ENCODE results near the gene HIGD1A. TPM values are rescaled to one million over a fixed set of nuclear protein-coding genes. Genes with fewer than 3 reads are reported as not detected.

The HIGD1A gene
- polyA plus RNA-seq, 1 of the 3 experiments (the other 2 are of a cell fraction), result 72.1 TPM

DNA sequence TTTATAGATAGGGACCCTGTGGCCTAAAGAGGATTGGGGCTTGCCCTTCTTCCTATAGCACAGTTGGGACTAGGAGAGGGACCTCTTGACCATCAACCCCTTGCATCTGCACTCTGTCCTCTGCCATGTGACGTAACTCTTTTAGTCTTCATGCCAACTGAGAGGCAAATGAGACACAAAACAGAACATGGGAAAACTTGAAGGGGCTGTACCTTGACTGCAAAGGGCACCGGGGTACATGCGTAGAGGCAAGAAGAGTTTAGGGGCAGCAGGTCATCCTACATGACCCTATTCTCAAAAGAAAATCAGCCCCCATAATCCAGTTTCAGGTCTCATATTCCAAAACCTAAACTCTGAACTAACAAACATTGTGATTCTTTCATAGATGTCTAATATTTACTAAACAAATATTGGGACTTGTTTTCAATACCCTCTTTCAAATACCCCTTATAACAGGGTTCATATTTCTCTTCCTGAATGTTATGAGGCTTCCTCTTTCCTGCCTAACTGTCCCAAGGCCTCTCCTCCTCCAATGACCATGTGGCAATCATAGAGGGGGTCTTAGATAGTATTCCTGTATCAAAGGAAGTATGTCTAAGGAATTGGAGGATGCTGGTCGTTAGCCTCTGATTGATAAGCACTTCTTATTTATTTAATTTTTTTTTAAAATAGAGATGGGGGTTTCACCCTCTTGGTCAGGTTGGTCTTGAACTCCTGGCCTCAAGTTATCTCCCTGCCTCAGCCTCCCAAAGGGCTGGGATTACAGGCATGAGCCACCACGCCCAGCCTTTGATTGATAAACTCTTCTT, 25.5 kb upstream of the HIGD1A start (continued):
- TF ChIP-seq, protein P1, sequence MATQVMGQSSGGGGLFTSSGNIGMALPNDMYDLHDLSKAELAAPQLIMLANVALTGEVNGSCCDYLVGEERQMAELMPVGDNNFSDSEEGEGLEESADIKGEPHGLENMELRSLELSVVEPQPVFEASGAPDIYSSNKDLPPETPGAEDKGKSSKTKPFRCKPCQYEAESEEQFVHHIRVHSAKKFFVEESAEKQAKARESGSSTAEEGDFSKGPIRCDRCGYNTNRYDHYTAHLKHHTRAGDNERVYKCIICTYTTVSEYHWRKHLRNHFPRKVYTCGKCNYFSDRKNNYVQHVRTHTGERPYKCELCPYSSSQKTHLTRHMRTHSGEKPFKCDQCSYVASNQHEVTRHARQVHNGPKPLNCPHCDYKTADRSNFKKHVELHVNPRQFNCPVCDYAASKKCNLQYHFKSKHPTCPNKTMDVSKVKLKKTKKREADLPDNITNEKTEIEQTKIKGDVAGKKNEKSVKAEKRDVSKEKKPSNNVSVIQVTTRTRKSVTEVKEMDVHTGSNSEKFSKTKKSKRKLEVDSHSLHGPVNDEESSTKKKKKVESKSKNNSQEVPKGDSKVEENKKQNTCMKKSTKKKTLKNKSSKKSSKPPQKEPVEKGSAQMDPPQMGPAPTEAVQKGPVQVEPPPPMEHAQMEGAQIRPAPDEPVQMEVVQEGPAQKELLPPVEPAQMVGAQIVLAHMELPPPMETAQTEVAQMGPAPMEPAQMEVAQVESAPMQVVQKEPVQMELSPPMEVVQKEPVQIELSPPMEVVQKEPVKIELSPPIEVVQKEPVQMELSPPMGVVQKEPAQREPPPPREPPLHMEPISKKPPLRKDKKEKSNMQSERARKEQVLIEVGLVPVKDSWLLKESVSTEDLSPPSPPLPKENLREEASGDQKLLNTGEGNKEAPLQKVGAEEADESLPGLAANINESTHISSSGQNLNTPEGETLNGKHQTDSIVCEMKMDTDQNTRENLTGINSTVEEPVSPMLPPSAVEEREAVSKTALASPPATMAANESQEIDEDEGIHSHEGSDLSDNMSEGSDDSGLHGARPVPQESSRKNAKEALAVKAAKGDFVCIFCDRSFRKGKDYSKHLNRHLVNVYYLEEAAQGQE (IDR thresholded peaks at IDR 0.05; ENCODE audit: low read depth, low read length), result no peak
- TF ChIP-seq USF1 (IDR thresholded peaks at IDR 0.05; ENCODE audit: borderline replicate concordance, low read depth), result no peak
- TF ChIP-seq MAX (IDR thresholded peaks at IDR 0.05; ENCODE audit: low read depth), result no peak

DNA sequence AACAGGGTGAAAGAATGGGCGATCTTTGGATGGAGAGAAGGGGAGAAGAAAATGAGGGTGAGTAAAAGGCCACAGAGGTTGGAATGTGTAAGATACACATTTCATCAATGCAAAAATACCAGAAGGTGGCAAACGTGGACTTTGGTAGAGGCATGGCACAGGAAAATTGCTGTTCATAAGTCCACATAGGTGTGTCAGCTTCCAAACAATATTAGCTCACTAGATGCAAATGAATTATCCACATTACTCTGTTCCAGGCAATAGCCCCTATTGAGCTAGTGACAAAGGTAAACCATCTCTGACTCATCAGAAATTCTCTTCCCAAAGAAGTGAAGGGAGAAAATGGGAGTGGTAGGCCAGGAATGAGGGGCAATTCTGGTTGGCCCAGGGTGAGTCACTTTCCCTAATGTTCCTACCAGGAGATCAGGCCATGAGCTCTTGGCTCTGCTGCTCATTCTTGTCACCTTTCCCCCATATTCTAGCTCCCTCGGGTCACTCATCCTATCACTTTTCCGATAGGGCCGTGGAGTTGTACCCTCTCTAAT, 24.9 kb upstream of the HIGD1A start:
- Histone ChIP-seq H3K79me2 (ENCODE audit: insufficient read depth) (no peaks in the 10 kb centered on the region), H2AFZ (ENCODE audit: low read depth) (no peak overlapping the region), H3K4me2 (no peak overlapping the region), H3F3A (replicated peaks; ENCODE audit: insufficient read depth) (no peaks in the 10 kb centered on the region), H3K36me3 (replicated peaks in 1 of 2; ENCODE audit: control insufficient read depth in 1 of 2, insufficient read depth in 2 of 2, low read length in 1 of 2) (no peaks in the 10 kb centered on the region), H4K20me1 (ENCODE audit: insufficient read depth) (no peaks in the 10 kb centered on the region), H3K27me3 (ENCODE audit: insufficient read depth) (no peaks in the 10 kb centered on the region; the same call in 1 of the 2 replicates), H3K4me1 (ENCODE audit: control insufficient read depth in 1 of 2, insufficient read depth in 2 of 2, low read depth in 1 of 2, low read length in 1 of 2) (peaks cover 0 to 3% of the 10 kb centered on the region in 2 experiments; a peak in 2 of 4 replicates), H3K4me3 (ENCODE audit: low read depth in 2 of 2, low read length in 1 of 2) (no peak overlapping the region), H3K9me3 (no peaks in the 10 kb centered on the region), H3K9me2 (no peaks in the 10 kb centered on the region), H3K9ac (no peak overlapping the region), H3K27ac (ENCODE audit: low read depth in 2 of 2, low read length in 1 of 2) (no peak overlapping the region)
- TF ChIP-seq ZBTB33 (IDR thresholded peaks at IDR 0.05; ENCODE audit: borderline replicate concordance, low read depth) (no peak), FOXM1 (IDR thresholded peaks at IDR 0.05; ENCODE audit: low read depth) (no peak), NFIC (IDR thresholded peaks at IDR 0.05; ENCODE audit: borderline replicate concordance) (no peak), MEF2A (IDR thresholded peaks at IDR 0.05; ENCODE audit: borderline replicate concordance, low read depth) (no peak), EP300 (IDR thresholded peaks at IDR 0.05; ENCODE audit: borderline replicate concordance in 1 of 2, low read depth in 1 of 2, low read length in 1 of 2) (no peak), TCF12 (IDR thresholded peaks at IDR 0.05) (no peak), FOSL2 (IDR thresholded peaks at IDR 0.05; ENCODE audit: borderline replicate concordance, low read depth) (no peak), IRF3 (IDR thresholded peaks at IDR 0.05; ENCODE audit: low read depth, low read length) (no peak), MXI1 (IDR thresholded peaks at IDR 0.05; ENCODE audit: low read depth, low read length) (no peak), SIN3A (IDR thresholded peaks at IDR 0.05; ENCODE audit: borderline replicate concordance, low read depth, low read length) (no peak)
- CTCF ChIA-PET, result interaction anchor here (0.6 to 3.4 kb wide), 3 partner anchors 9 to 48 kb away, joined by 3 to 63 read pairs (median 13); no protein-coding TSS in a partner anchor
- POLR2A ChIA-PET, result no interaction called here
- DNase-seq, result no peak
- 66% methylated on average over 5 of the region's 5 CpGs for WGBS (ENCODE audit: low lambda C conversion rate)

Data from SK-N-SH (cell line).